ENCODE measurements around the gene FCGR3A. TPM values are rescaled to one million over a fixed set of nuclear protein-coding genes. Genes with fewer than 3 reads are reported as not detected.
"Not testable (repeated sequence)": the region's sequence is repeated elsewhere in the genome, so short reads cannot be mapped to it uniquely, and the experiment has no call there.

Gene FCGR3A
- total RNA-seq, 1 donor from 2014 or later: 4.0 TPM

- H3K36me3 Mint-ChIP-seq (ENCODE audit: low read depth, unreplicated experiment); H3K27me3 Mint-ChIP-seq (ENCODE audit: unreplicated experiment); H3K9me3 Mint-ChIP-seq (ENCODE audit: unreplicated experiment); H3K27ac Mint-ChIP-seq (ENCODE audit: unreplicated experiment); H3K4me1 Mint-ChIP-seq (ENCODE audit: unreplicated experiment); H3K4me3 Mint-ChIP-seq (ENCODE audit: unreplicated experiment); DNase-seq (ENCODE audit: low spot score): not testable (repeated sequence)
These were observed 5.3 kb upstream of the FCGR3A start for GRCh38 chr1:161554815-161555417.

GRCh38 chr1:161554340-161554739 lies 4.7 kb upstream of the FCGR3A start:
- DNase-seq (ENCODE audit: low spot score); H3K9me3 Mint-ChIP-seq (ENCODE audit: unreplicated experiment); H3K4me3 Mint-ChIP-seq (ENCODE audit: unreplicated experiment); H3K36me3 Mint-ChIP-seq (ENCODE audit: low read depth, unreplicated experiment); H3K27ac Mint-ChIP-seq (ENCODE audit: unreplicated experiment); H3K27me3 Mint-ChIP-seq (ENCODE audit: unreplicated experiment); H3K4me1 Mint-ChIP-seq (ENCODE audit: unreplicated experiment): not testable (repeated sequence)

DNA sequence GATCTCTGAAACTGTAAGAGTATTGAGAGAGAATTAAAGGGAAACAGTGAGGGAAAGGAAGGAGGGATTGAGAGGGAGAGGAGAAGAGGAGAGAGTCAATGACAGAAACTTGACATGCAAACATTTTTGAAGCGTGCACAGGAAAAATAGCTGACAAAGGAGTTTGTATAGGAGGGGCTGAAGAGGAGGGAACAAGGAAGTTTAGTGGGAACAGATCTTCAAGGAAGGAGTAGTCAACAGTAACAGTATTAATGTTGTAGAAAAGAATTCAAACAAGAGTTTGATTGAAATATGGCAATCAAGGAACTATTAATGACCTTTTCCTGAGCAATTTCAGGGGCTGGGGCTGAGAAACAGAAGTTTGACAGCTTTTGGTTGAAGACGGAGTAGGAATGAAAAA lies 4.0 kb upstream of the FCGR3A start:
- not testable (repeated sequence) for H3K27me3 Mint-ChIP-seq (ENCODE audit: unreplicated experiment); DNase-seq (ENCODE audit: low spot score); H3K36me3 Mint-ChIP-seq (ENCODE audit: low read depth, unreplicated experiment); H3K27ac Mint-ChIP-seq (ENCODE audit: unreplicated experiment); H3K4me1 Mint-ChIP-seq (ENCODE audit: unreplicated experiment); H3K9me3 Mint-ChIP-seq (ENCODE audit: unreplicated experiment); H3K4me3 Mint-ChIP-seq (ENCODE audit: unreplicated experiment)

- H3K27me3 Mint-ChIP-seq (ENCODE audit: unreplicated experiment); H3K9me3 Mint-ChIP-seq (ENCODE audit: unreplicated experiment); H3K36me3 Mint-ChIP-seq (ENCODE audit: low read depth, unreplicated experiment); DNase-seq (ENCODE audit: low spot score); H3K4me1 Mint-ChIP-seq (ENCODE audit: unreplicated experiment); H3K4me3 Mint-ChIP-seq (ENCODE audit: unreplicated experiment): not testable (repeated sequence)
- H3K27ac Mint-ChIP-seq (ENCODE audit: unreplicated experiment): peak overlapping the region; percentile 61
These were observed 1.3 kb upstream of the FCGR3A start for GRCh38 chr1:161550942-161551341.

DNA sequence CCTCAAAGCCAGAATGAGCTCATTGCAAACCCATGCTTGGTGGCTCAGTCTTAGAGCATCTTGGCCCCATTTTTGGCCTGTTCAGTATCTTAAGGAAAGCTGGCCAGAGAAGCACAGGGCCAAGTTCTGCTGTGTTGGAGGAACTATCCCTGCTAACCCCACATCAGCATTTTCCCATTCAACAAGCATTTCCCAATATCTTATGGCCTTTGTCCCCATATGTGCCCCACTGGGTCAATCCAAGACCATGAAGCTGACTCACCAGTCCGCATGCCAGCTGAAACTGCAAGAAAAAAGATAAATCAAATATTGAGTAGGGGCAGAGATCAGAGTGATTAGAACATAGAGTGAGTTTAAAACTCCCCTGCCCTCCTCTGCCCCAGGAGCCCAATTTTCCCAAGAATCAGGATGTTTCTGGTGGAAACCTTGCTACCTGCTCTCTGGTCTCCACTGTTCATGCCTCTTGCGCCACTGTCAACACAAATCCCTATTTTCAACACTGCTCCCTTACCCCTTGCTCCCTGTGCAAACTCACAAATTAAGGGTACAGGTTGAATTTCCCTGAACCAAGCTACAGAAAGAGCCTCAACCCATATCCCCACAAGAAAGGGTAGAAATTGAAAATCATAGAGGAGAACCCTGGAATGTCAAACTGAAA lies 740 bp downstream of the FCGR3A start:
- not testable (repeated sequence) for H3K4me3 Mint-ChIP-seq (ENCODE audit: unreplicated experiment); H3K27me3 Mint-ChIP-seq (ENCODE audit: unreplicated experiment); H3K4me1 Mint-ChIP-seq (ENCODE audit: unreplicated experiment); H3K36me3 Mint-ChIP-seq (ENCODE audit: low read depth, unreplicated experiment); DNase-seq (ENCODE audit: low spot score); H3K27ac Mint-ChIP-seq (ENCODE audit: unreplicated experiment); H3K9me3 Mint-ChIP-seq (ENCODE audit: unreplicated experiment)

- DNase-seq (ENCODE audit: low spot score); H3K4me3 Mint-ChIP-seq (ENCODE audit: unreplicated experiment); H3K9me3 Mint-ChIP-seq (ENCODE audit: unreplicated experiment); H3K36me3 Mint-ChIP-seq (ENCODE audit: low read depth, unreplicated experiment); H3K27ac Mint-ChIP-seq (ENCODE audit: unreplicated experiment); H3K4me1 Mint-ChIP-seq (ENCODE audit: unreplicated experiment); H3K27me3 Mint-ChIP-seq (ENCODE audit: unreplicated experiment): not testable (repeated sequence)
These were observed 1.4 kb downstream of the FCGR3A start for GRCh38 chr1:161547995-161548741.

DNA sequence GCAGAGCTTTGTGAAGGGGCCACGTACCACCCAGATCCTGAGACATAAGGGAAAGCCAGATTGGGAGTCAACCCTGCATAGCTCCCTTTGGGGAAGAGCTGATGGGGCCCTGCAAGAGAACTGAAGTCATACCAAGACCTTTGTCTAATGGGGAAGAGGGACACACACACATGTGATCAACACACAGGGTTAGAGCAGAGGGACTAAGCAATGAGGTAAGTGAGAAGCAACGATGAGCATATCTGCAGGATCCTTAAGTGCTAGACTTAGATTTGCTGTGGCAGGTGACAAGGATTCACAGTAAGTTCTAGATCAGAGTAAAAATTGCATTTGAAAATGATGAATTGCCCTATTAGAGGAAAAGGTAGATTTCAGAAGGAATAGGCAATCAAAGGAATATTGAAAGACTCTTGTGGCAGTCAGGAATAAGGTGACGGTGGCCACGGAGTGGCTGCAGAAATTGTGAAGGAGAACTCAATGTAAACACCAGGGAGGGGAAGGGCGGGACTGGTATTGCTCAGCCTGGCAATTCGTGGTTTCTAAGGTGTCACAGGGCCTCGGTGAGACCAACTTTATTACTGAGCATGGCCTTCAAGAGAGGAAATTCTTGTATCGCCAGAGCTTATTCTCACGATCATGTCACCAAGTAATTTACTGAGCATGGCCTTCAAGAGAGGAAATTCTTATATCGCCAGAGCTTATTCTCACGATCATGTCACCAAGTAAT lies 4.5 kb downstream of the FCGR3A start:
- H3K4me1 Mint-ChIP-seq (ENCODE audit: unreplicated experiment); H3K36me3 Mint-ChIP-seq (ENCODE audit: low read depth, unreplicated experiment); DNase-seq (ENCODE audit: low spot score); H3K4me3 Mint-ChIP-seq (ENCODE audit: unreplicated experiment); H3K27me3 Mint-ChIP-seq (ENCODE audit: unreplicated experiment); H3K27ac Mint-ChIP-seq (ENCODE audit: unreplicated experiment); H3K9me3 Mint-ChIP-seq (ENCODE audit: unreplicated experiment): not testable (repeated sequence)

GRCh38 chr1:161543125-161543524 lies 6.5 kb downstream of the FCGR3A start:
- not testable (repeated sequence) for H3K36me3 Mint-ChIP-seq (ENCODE audit: low read depth, unreplicated experiment); DNase-seq (ENCODE audit: low spot score); H3K4me3 Mint-ChIP-seq (ENCODE audit: unreplicated experiment); H3K27ac Mint-ChIP-seq (ENCODE audit: unreplicated experiment); H3K9me3 Mint-ChIP-seq (ENCODE audit: unreplicated experiment); H3K4me1 Mint-ChIP-seq (ENCODE audit: unreplicated experiment)
- H3K27me3 Mint-ChIP-seq (ENCODE audit: unreplicated experiment): peaks cover 11% of the 10 kb centered on the region

GRCh38 chr1:161542091-161542559 lies 7.5 kb downstream of the FCGR3A start:
- not testable (repeated sequence) for H3K4me3 Mint-ChIP-seq (ENCODE audit: unreplicated experiment); H3K27ac Mint-ChIP-seq (ENCODE audit: unreplicated experiment); H3K4me1 Mint-ChIP-seq (ENCODE audit: unreplicated experiment); DNase-seq (ENCODE audit: low spot score); H3K9me3 Mint-ChIP-seq (ENCODE audit: unreplicated experiment); H3K36me3 Mint-ChIP-seq (ENCODE audit: low read depth, unreplicated experiment)
- H3K27me3 Mint-ChIP-seq (ENCODE audit: unreplicated experiment): peaks cover 11% of the 10 kb centered on the region

GRCh38 chr1:161540570-161540960 lies 9.1 kb downstream of the FCGR3A start:
- not testable (repeated sequence) for H3K36me3 Mint-ChIP-seq (ENCODE audit: low read depth, unreplicated experiment); H3K27ac Mint-ChIP-seq (ENCODE audit: unreplicated experiment); DNase-seq (ENCODE audit: low spot score); H3K4me1 Mint-ChIP-seq (ENCODE audit: unreplicated experiment); H3K9me3 Mint-ChIP-seq (ENCODE audit: unreplicated experiment)
- Mint-ChIP-seq H3K27me3 (ENCODE audit: unreplicated experiment) (peaks cover 13% of the 10 kb centered on the region), H3K4me3 (ENCODE audit: unreplicated experiment) (peak overlapping the region; percentile 95)

- Mint-ChIP-seq H3K4me3 (ENCODE audit: unreplicated experiment) (peak overlapping the region; percentile 95), H3K27me3 (ENCODE audit: unreplicated experiment) (peaks cover 13% of the 10 kb centered on the region), H3K27ac (ENCODE audit: unreplicated experiment) (peak overlapping the region; percentile 81)
- not testable (repeated sequence) for H3K4me1 Mint-ChIP-seq (ENCODE audit: unreplicated experiment); H3K9me3 Mint-ChIP-seq (ENCODE audit: unreplicated experiment); H3K36me3 Mint-ChIP-seq (ENCODE audit: low read depth, unreplicated experiment)
- peak; percentile 68 for DNase-seq (ENCODE audit: low spot score)
These were observed 9.7 kb downstream of the FCGR3A start for GRCh38 chr1:161539731-161540569.

Data from endothelial cell (in vitro differentiated cells).